ENCODE data around the gene SGF29.
"Not testable (repeated sequence)": the region's sequence is repeated elsewhere in the genome, so short reads cannot be mapped to it uniquely, and the experiment has no call there.

DNA sequence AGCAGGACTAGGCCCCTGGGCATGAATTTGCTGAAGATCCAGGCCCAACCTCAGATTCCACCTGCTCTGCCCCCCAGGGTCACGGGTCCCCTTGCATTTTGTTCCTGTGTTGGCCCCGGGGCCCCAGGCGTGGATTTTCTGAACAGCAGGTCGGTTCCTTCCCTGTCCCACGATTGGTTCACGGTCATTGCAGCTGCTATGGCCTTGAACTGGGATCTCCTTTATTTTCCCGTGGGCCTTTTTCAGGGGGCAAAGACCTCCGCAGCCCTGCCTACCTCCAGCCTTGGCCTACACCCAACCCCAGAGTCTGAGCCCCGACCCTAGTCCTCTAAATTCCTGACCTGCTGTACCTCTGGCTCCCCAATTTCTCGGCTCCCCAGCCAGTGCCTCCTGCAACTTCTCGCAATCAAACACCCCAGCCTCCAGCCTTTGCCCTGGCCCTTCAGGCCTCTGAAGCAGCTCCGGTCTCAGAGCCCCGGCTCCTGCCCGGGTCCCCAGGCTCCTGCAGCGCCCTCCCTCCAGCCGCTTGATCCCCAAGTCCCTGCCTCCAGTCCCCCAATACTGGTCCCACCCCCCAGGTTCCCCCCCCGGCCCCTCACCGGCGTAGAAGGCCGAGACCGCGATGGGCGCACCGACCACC, 68.9 kb downstream of the SGF29 start:
- TF ChIP-seq, protein P1, sequence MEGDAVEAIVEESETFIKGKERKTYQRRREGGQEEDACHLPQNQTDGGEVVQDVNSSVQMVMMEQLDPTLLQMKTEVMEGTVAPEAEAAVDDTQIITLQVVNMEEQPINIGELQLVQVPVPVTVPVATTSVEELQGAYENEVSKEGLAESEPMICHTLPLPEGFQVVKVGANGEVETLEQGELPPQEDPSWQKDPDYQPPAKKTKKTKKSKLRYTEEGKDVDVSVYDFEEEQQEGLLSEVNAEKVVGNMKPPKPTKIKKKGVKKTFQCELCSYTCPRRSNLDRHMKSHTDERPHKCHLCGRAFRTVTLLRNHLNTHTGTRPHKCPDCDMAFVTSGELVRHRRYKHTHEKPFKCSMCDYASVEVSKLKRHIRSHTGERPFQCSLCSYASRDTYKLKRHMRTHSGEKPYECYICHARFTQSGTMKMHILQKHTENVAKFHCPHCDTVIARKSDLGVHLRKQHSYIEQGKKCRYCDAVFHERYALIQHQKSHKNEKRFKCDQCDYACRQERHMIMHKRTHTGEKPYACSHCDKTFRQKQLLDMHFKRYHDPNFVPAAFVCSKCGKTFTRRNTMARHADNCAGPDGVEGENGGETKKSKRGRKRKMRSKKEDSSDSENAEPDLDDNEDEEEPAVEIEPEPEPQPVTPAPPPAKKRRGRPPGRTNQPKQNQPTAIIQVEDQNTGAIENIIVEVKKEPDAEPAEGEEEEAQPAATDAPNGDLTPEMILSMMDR (IDR thresholded peaks at IDR 0.05): not testable (repeated sequence)
- TF ChIP-seq EP300 (IDR thresholded peaks at IDR 0.05): not testable (repeated sequence)
